ENCODE data around the gene ARHGAP18.

Gene ARHGAP18

DNA sequence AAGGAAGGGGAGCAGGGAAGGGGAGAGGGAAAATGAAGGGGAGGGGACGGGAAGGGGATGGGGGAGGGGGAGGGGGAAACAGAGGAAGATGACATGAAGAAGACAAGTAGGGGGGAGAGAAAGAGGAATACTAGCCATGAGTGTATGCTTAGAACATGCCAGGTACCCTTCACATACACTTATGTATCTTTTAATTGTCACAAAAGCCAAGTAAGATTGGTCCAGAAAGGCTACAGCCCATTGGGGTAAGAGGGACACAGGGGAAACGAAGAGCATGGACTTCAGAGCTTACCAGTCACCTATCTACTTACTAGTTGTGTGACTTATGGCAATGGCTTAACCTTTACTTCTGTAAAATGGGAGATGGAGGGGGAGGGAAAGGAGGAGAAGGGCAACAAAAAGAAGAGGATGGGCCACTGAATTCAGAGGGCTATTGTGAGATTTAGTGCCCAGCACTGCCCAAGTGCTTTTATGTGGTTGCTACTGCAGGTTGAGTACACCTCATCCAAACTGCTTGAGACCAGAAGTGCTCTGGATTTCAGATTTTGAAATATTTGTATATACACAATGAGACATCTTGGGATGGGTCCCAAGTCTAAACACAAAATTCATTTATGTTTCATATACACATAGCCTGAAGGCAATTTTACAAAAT lies 90.3 kb downstream of the ARHGAP18 start:
- Histone ChIP-seq H3K4me3 (ENCODE audit: low read length) (no peak overlapping the region), H3K79me2 (ENCODE audit: low read length) (no peaks in the 10 kb centered on the region), H2AFZ (ENCODE audit: low read length) (no peak overlapping the region), H3K36me3 (replicated peaks; ENCODE audit: insufficient read depth, low read length) (no peaks in the 10 kb centered on the region; the same call in 1 of the 2 replicates), H4K20me1 (ENCODE audit: insufficient read depth, low read length) (no peaks in the 10 kb centered on the region), H3K9me2 (replicated peaks; ENCODE audit: insufficient read depth, low read length) (no peaks in the 10 kb centered on the region), H3K27me3 (replicated peaks; ENCODE audit: insufficient read depth, low read length) (no peaks in the 10 kb centered on the region), H3K27ac (ENCODE audit: low read length) (no peak overlapping the region; the same call in 1 of the 2 replicates), H3K4me2 (ENCODE audit: low read depth, low read length) (no peak overlapping the region), H3F3A (ENCODE audit: insufficient read depth, low read length) (no peaks in the 10 kb centered on the region), H3K9me3 (replicated peaks; ENCODE audit: insufficient read depth, low read length) (no peaks in the 10 kb centered on the region), H3K4me1 (ENCODE audit: low read length) (no peaks in the 10 kb centered on the region), H3K9ac (ENCODE audit: low read length) (no peak overlapping the region)
- TF ChIP-seq EZH2 (optimal IDR thresholded peaks at IDR 0.05; ENCODE audit: low read depth, low read length) = no peak
- TF ChIP-seq, protein P1, sequence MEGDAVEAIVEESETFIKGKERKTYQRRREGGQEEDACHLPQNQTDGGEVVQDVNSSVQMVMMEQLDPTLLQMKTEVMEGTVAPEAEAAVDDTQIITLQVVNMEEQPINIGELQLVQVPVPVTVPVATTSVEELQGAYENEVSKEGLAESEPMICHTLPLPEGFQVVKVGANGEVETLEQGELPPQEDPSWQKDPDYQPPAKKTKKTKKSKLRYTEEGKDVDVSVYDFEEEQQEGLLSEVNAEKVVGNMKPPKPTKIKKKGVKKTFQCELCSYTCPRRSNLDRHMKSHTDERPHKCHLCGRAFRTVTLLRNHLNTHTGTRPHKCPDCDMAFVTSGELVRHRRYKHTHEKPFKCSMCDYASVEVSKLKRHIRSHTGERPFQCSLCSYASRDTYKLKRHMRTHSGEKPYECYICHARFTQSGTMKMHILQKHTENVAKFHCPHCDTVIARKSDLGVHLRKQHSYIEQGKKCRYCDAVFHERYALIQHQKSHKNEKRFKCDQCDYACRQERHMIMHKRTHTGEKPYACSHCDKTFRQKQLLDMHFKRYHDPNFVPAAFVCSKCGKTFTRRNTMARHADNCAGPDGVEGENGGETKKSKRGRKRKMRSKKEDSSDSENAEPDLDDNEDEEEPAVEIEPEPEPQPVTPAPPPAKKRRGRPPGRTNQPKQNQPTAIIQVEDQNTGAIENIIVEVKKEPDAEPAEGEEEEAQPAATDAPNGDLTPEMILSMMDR (IDR thresholded peaks at IDR 0.05; ENCODE audit: low read length) = no peak
- TF ChIP-seq EZH2phosphoT487 (IDR thresholded peaks at IDR 0.05; ENCODE audit: low read length) = no peak
- no peak for DNase-seq

DNA sequence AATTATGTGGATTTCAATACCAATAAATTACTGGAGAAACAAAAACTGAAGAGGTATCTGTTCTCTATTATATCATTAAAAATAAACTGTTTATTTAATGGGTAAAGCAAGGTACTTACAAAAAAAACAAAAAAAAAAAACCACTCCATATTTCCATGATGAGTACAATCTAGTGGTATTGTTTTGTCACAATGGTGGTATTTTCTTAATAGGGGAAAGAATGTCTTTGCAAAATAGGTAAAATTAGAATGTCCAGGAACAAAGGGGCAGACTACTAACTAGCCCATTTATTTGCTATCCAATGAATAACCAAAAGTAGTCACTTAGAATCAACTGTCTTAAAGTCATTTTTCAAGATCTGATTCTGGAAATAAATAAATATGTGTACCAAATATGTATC lies 92.0 kb downstream of the ARHGAP18 start:
- Histone ChIP-seq H3K9me2 (replicated peaks; ENCODE audit: insufficient read depth, low read length) (no peaks in the 10 kb centered on the region), H2AFZ (ENCODE audit: low read length) (no peak overlapping the region), H3K27ac (ENCODE audit: low read length) (no peak overlapping the region), H3K9me3 (replicated peaks; ENCODE audit: insufficient read depth, low read length) (no peaks in the 10 kb centered on the region), H3K4me2 (ENCODE audit: low read depth, low read length) (no peak overlapping the region), H3F3A (ENCODE audit: insufficient read depth, low read length) (no peaks in the 10 kb centered on the region), H4K20me1 (ENCODE audit: insufficient read depth, low read length) (no peaks in the 10 kb centered on the region), H3K79me2 (ENCODE audit: low read length) (no peaks in the 10 kb centered on the region), H3K4me1 (ENCODE audit: low read length) (no peaks in the 10 kb centered on the region), H3K36me3 (replicated peaks; ENCODE audit: insufficient read depth, low read length) (no peaks in the 10 kb centered on the region; the same call in 1 of the 2 replicates), H3K9ac (ENCODE audit: low read length) (no peak overlapping the region), H3K27me3 (replicated peaks; ENCODE audit: insufficient read depth, low read length) (no peaks in the 10 kb centered on the region), H3K4me3 (ENCODE audit: low read length) (no peak overlapping the region)
- TF ChIP-seq EZH2 (optimal IDR thresholded peaks at IDR 0.05; ENCODE audit: low read depth, low read length) = no peak
- no peak for DNase-seq

DNA sequence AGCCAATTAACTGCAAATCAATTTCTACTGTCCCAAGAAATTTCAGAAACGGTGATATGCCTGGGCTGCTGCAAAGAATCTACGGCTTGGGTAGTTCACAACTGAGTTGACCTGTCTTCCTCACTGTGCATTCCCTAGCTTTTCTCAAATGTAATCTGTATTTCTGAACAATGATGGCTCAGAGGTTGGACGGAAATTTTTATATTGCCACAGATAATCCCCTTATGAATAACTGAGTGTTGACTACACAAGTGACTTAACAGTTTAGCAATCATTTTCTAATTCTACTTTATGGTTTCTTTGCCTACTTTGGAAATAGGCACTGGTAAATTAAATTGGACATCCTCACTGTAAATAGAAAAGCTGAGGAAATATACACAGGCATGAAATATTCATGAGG lies 94.5 kb downstream of the ARHGAP18 start:
- no peak for DNase-seq
- no peaks in the 10 kb centered on the region for H3K4me1 ChIP-seq (ENCODE audit: low read length)
- H3K36me3 ChIP-seq (replicated peaks; ENCODE audit: insufficient read depth, low read length) = no peaks in the 10 kb centered on the region; the same call in 1 of the 2 replicates
- H3K27me3 ChIP-seq (replicated peaks; ENCODE audit: insufficient read depth, low read length) = no peaks in the 10 kb centered on the region
- no peak overlapping the region for H3K9ac ChIP-seq (ENCODE audit: low read length)
- no peaks in the 10 kb centered on the region for H3K9me3 ChIP-seq (replicated peaks; ENCODE audit: insufficient read depth, low read length)
- no peak overlapping the region for H3K27ac ChIP-seq (ENCODE audit: low read length)
- no peaks in the 10 kb centered on the region for H3K9me2 ChIP-seq (replicated peaks; ENCODE audit: insufficient read depth, low read length)
- no peak overlapping the region for H3K4me3 ChIP-seq (ENCODE audit: low read length)
- no peak overlapping the region for H2AFZ ChIP-seq (ENCODE audit: low read length)
- H3K4me2 ChIP-seq (ENCODE audit: low read depth, low read length) = no peak overlapping the region
- no peaks in the 10 kb centered on the region for H3F3A ChIP-seq (ENCODE audit: insufficient read depth, low read length)
- H4K20me1 ChIP-seq (ENCODE audit: insufficient read depth, low read length) = no peaks in the 10 kb centered on the region
- no peaks in the 10 kb centered on the region for H3K79me2 ChIP-seq (ENCODE audit: low read length)
- TF ChIP-seq EZH2 (optimal IDR thresholded peaks at IDR 0.05; ENCODE audit: low read depth, low read length) (no peak), EZH2phosphoT487 (IDR thresholded peaks at IDR 0.05; ENCODE audit: low read length) (no peak)
- TF ChIP-seq, protein P1 (IDR thresholded peaks at IDR 0.05; ENCODE audit: low read length) = no peak

DNA sequence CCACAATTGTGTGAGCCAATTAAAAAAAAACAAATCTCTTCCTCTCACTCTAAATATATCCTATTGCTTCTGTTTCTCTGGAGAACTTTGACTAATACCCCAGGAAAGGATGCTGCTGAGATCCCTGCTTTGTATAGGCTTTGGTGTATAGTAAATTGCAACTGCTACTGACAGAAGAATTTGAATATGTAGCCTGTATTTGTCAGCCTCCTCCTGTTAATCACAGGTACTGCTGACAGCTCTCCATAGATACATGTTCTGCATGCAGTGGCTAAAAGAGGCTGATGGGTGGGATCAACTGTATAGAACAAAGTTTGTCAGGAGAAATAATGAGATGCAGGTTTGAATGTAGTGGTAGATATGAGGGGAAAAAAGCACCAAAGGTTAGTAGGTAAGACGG lies 95.0 kb downstream of the ARHGAP18 start:
- Histone ChIP-seq H3K36me3 (replicated peaks; ENCODE audit: insufficient read depth, low read length) (no peaks in the 10 kb centered on the region; the same call in 1 of the 2 replicates), H2AFZ (ENCODE audit: low read length) (no peak overlapping the region), H3K27me3 (replicated peaks; ENCODE audit: insufficient read depth, low read length) (no peaks in the 10 kb centered on the region), H3K4me2 (ENCODE audit: low read depth, low read length) (no peak overlapping the region), H3K4me3 (ENCODE audit: low read length) (no peak overlapping the region), H4K20me1 (ENCODE audit: insufficient read depth, low read length) (no peaks in the 10 kb centered on the region), H3K9me2 (replicated peaks; ENCODE audit: insufficient read depth, low read length) (no peaks in the 10 kb centered on the region), H3K4me1 (ENCODE audit: low read length) (no peaks in the 10 kb centered on the region), H3K27ac (ENCODE audit: low read length) (no peak overlapping the region), H3F3A (ENCODE audit: insufficient read depth, low read length) (no peaks in the 10 kb centered on the region), H3K9ac (ENCODE audit: low read length) (no peak overlapping the region), H3K79me2 (ENCODE audit: low read length) (no peaks in the 10 kb centered on the region), H3K9me3 (replicated peaks; ENCODE audit: insufficient read depth, low read length) (no peaks in the 10 kb centered on the region)
- DNase-seq = no peak
- no peak for TF ChIP-seq EZH2phosphoT487 (IDR thresholded peaks at IDR 0.05; ENCODE audit: low read length)
